Left ventricle myocardium inferior (tissue), 1 donor: ENCODE results near the gene TRIM31. TPM values are rescaled to one million over a fixed set of nuclear protein-coding genes. Genes with fewer than 3 reads are reported as not detected.

Source experiments
- DNase-seq: peaks from one replicate; pipeline ENCODE4 v3.0.0-alpha.2; 2020
- H3K27ac ChIP-seq: fragments of 200-600 bp; replicated peaks from 2 replicates; pipeline ENCODE4 v1.8.0; 2021
- H3K27me3 ChIP-seq: fragments of 200-600 bp; 2 replicates; pipeline ENCODE4 v1.8.0; 2021; ENCODE audit warnings: low read depth
- H3K36me3 ChIP-seq: fragments of 200-600 bp; 2 replicates; pipeline ENCODE4 v1.8.0; 2021
- H3K4me1 ChIP-seq: fragments of 200-600 bp; 2 replicates; pipeline ENCODE4 v1.8.0; 2021
- H3K4me3 ChIP-seq: fragments of 200-600 bp; 2 replicates; pipeline ENCODE4 v1.8.0; 2021; ENCODE audit warnings: mild to moderate bottlenecking, moderate library complexity
- H3K9me3 ChIP-seq: fragments of 200-600 bp; replicated peaks from 2 replicates; pipeline ENCODE4 v1.8.0; 2021
- intact Hi-C: fragments of 100-400 bp; cut with micrococcal nuclease; formaldehyde crosslinking; loops from one replicate; pipeline ENCODE4 v1.11.0; 2022
- total RNA-seq: library from RNA; stranded (reverse); fragmentation: NEBNext Ultra II Directional; extraction: Animal tissue kit (Norgen Biotek cat#: 25700); gene quantifications from one replicate; pipeline ENCODE4 v1.2.1, GENCODE V29; 2021
- TF ChIP-seq, protein P1 (sequence below): fragments of 200-600 bp; IDR thresholded peaks from 2 replicates; pipeline ENCODE4 v1.8.0; 2021; ENCODE audit warnings: antibody characterized with exemption, mild to moderate bottlenecking, borderline replicate concordance
- donor health status: DM: no; HTN: yes; CAD: no; lungs with severe emphysema.

TRIM31 gene
- total RNA-seq, 1 donor from 2014 or later, result not detected

DNA sequence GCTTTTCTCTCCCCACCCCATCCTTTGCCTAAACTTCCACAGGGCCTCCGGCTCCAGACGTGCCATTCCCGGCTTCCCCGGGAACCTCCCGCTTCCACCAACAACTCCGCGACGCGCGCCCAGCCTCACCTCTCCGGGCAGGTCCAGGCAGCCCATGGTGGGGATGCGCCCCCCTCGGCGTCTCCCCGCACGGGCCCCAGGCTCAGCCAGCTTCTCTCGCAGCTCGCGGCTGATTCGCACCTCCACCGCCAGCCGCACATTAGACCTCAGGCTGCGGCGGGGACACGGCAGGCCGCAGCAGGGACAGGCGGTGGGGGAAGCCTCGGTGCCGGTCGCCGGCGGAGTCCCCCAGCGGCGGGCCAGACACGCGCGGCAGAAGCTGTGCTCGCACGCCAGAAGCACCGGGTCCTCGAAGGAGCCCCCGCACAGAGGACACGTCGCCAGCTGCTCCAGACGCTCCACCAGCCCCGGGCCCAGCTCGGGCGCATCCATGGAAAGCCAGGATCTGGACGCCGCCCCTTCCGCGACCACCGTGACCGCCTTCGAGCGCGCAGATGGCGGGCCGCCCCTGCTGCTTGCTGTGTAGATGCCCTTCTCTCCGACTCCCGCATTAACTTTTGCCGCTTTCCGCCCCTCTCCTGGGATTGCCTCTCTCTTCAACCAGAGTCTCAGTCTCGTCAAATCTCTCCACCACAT is 37.6 kb downstream of the TRIM31 start, which contains the start of gene RNF39:
Gene RNF39 (minus strand): TSS at position 676 of the 696 bp plus-strand sequence. CDS start 184 bp downstream, at position 492.
- no peaks in the 10 kb centered on the region for H3K9me3 ChIP-seq
- no peak within 1 kb of the TSS for H3K27ac ChIP-seq
- H3K4me1 ChIP-seq, result peaks cover 28% of the 10 kb centered on the region
- H3K27me3 ChIP-seq, result peaks cover 94% of the 10 kb centered on the region
- no peak for DNase-seq
- TF ChIP-seq, protein P1, sequence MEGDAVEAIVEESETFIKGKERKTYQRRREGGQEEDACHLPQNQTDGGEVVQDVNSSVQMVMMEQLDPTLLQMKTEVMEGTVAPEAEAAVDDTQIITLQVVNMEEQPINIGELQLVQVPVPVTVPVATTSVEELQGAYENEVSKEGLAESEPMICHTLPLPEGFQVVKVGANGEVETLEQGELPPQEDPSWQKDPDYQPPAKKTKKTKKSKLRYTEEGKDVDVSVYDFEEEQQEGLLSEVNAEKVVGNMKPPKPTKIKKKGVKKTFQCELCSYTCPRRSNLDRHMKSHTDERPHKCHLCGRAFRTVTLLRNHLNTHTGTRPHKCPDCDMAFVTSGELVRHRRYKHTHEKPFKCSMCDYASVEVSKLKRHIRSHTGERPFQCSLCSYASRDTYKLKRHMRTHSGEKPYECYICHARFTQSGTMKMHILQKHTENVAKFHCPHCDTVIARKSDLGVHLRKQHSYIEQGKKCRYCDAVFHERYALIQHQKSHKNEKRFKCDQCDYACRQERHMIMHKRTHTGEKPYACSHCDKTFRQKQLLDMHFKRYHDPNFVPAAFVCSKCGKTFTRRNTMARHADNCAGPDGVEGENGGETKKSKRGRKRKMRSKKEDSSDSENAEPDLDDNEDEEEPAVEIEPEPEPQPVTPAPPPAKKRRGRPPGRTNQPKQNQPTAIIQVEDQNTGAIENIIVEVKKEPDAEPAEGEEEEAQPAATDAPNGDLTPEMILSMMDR, result no peak
- H3K4me3 ChIP-seq, result peak within 1 kb of the TSS; percentile 56
- peaks cover 1% of the 10 kb centered on the region for H3K36me3 ChIP-seq
- intact Hi-C loops, result no loop called here

GRCh38 chr6:30074331-30075093 is 38.4 kb downstream of the TRIM31 start:
- H3K9me3 ChIP-seq, result no peaks in the 10 kb centered on the region
- H3K4me1 ChIP-seq, result peaks cover 28% of the 10 kb centered on the region
- peaks cover 87% of the 10 kb centered on the region for H3K27me3 ChIP-seq
- peak overlapping the region; percentile 56 for H3K4me3 ChIP-seq
- peaks cover 9% of the 10 kb centered on the region for H3K36me3 ChIP-seq
- DNase-seq, result no peak
- intact Hi-C loops, result no loop called here
- TF ChIP-seq, protein P1, result no peak
- H3K27ac ChIP-seq, result no peak overlapping the region

GRCh38 chr6:30073489-30074235 is 39.2 kb downstream of the TRIM31 start:
- H3K4me3 ChIP-seq, result no peak overlapping the region
- peaks cover 17% of the 10 kb centered on the region for H3K36me3 ChIP-seq
- peaks cover 28% of the 10 kb centered on the region for H3K4me1 ChIP-seq
- intact Hi-C loops, result no loop called here
- no peak for DNase-seq
- peaks cover 78% of the 10 kb centered on the region for H3K27me3 ChIP-seq
- no peaks in the 10 kb centered on the region for H3K9me3 ChIP-seq
- no peak overlapping the region for H3K27ac ChIP-seq
- TF ChIP-seq, protein P1, result no peak

DNA sequence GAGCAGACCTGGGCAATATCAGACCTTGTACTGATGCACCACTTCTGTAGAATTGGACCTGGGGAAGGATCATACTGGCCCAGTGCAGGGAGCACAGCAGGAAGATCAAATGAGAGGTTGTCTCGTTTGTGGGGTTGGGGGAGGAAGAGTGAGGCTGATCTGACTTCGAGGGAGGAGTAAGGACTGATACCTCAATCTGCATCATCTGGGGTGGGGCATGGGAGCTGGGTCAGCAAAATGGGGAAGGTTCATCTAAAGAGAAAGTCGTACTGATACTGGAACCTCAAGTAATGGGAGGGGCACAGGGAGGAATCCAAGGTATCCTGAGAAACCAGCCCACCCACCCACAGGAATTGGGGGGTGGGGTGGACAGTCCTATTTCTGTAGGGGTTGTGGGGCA is 41.0 kb downstream of the TRIM31 start:
- peaks cover 19% of the 10 kb centered on the region for H3K36me3 ChIP-seq
- DNase-seq, result no peak
- H3K27ac ChIP-seq, result no peak overlapping the region
- H3K4me3 ChIP-seq, result peak overlapping the region; percentile 47
- no peaks in the 10 kb centered on the region for H3K9me3 ChIP-seq
- H3K4me1 ChIP-seq, result peaks cover 41% of the 10 kb centered on the region
- intact Hi-C loops, result no loop called here
- TF ChIP-seq, protein P1, result no peak
- peaks cover 62% of the 10 kb centered on the region for H3K27me3 ChIP-seq

DNA sequence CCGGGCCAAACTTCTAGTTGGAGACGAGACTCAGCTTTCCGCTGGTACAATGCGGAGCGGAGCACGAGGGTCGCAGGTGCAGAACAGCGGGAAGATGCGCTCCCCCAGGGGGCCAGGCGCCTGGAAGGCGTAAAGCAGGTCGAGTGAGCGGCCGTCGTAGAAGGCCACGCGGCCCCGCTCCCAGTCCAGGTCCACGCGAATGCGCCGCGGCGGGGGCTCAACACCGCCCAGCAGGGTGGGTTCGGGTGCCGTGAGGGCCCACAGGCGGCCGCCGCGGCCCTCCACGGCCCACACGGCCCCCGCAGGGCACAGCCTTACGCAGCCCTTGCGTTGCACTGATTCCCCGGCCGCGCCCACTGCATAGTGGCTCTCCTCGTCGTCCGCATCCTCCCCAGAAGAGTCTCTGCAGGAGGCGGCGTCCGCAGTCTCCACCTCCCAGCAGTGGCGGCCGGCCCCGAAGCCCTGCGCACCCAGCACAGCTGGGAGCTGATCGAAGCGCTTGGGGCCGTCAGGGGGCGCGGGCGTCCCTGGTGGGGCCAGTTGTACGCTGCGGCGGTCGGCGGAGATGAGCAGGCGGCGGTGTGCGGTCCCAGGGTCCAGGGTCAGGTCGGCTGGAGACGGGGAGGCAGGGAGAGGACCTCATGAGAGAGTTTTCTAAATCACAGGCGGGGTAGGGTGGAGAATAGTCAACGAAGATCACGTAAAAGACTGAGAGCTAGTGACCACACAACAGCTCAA is 41.6 kb downstream of the TRIM31 start:
- Histone ChIP-seq H3K27ac (no peak overlapping the region), H3K27me3 (peaks cover 56% of the 10 kb centered on the region), H3K36me3 (peaks cover 19% of the 10 kb centered on the region), H3K4me3 (peak overlapping the region; percentile 47), H3K9me3 (no peaks in the 10 kb centered on the region), H3K4me1 (peaks cover 47% of the 10 kb centered on the region)
- intact Hi-C loops, result no loop called here
- DNase-seq, result peak; percentile 40
- TF ChIP-seq, protein P1, result no peak
